Panc1 (cell line): Measurements from ENCODE around the gene ZNF8.
"Not testable (repeated sequence)": the region's sequence is repeated elsewhere in the genome, so short reads cannot be mapped to it uniquely, and the experiment has no call there.

ENCODE experiments used
- POLR2AphosphoS5 ChIP-seq: IDR thresholded peaks from 2 replicates; pipeline ENCODE4 v1.6.1; 2012; ENCODE audit warnings: mild to moderate bottlenecking, low read depth, low read length, moderate library complexity
- SIN3A ChIP-seq: IDR thresholded peaks from 2 replicates; pipeline ENCODE4 v1.6.1; 2012; ENCODE audit warnings: low read depth, mild to moderate bottlenecking, low read length, moderate library complexity, borderline replicate concordance; ENCODE audit not compliant: insufficient read depth
- TCF7L2 ChIP-seq: IDR thresholded peaks from 2 replicates; pipeline ENCODE4 v1.6.1; 2011; ENCODE audit warnings: mild to moderate bottlenecking, low read depth, low read length, inconsistent platforms
- TF ChIP-seq, protein P1 (sequence below): fragments of 450-650 bp; IDR thresholded peaks from 2 replicates; pipeline ENCODE4 v1.5.1; 2017; ENCODE audit warnings: mild to moderate bottlenecking
- TF ChIP-seq, protein P2 (sequence below), 2 experiments: IDR thresholded peaks; 2 replicates each; pipeline ENCODE4 v1.6.1; 2011 to 2012; ENCODE audit warnings: low read depth in 2 of 2, control low read depth in 1 of 2, low read length in 1 of 2, mild to moderate bottlenecking in 1 of 2, moderate library complexity in 1 of 2; ENCODE audit not compliant: insufficient read depth in 1 of 2

DNA sequence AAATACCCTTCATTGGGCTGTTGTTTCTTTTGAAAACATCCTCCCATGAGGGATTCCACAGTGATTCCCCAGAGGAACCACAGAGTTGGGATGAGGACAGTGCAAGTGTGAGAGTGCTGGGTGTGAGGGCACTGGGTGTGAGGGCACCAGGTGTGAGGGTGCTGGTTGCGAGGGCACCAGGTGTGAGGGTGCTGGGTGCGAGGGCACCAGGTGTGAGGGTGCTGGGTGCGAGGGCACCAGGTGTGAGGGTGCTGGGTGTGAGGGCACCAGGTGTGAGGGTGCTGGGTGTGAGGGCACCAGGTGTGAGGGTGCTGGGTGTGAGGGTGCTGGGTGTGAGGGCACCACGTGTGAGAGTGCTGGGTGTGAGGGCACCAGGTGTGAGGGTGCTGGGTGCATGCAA lies 20.5 kb upstream of the ZNF8 start:
- TF ChIP-seq, protein P1, sequence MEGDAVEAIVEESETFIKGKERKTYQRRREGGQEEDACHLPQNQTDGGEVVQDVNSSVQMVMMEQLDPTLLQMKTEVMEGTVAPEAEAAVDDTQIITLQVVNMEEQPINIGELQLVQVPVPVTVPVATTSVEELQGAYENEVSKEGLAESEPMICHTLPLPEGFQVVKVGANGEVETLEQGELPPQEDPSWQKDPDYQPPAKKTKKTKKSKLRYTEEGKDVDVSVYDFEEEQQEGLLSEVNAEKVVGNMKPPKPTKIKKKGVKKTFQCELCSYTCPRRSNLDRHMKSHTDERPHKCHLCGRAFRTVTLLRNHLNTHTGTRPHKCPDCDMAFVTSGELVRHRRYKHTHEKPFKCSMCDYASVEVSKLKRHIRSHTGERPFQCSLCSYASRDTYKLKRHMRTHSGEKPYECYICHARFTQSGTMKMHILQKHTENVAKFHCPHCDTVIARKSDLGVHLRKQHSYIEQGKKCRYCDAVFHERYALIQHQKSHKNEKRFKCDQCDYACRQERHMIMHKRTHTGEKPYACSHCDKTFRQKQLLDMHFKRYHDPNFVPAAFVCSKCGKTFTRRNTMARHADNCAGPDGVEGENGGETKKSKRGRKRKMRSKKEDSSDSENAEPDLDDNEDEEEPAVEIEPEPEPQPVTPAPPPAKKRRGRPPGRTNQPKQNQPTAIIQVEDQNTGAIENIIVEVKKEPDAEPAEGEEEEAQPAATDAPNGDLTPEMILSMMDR: not testable (repeated sequence)
- TF ChIP-seq SIN3A, POLR2AphosphoS5, TCF7L2: not testable (repeated sequence)
- TF ChIP-seq, protein P2, sequence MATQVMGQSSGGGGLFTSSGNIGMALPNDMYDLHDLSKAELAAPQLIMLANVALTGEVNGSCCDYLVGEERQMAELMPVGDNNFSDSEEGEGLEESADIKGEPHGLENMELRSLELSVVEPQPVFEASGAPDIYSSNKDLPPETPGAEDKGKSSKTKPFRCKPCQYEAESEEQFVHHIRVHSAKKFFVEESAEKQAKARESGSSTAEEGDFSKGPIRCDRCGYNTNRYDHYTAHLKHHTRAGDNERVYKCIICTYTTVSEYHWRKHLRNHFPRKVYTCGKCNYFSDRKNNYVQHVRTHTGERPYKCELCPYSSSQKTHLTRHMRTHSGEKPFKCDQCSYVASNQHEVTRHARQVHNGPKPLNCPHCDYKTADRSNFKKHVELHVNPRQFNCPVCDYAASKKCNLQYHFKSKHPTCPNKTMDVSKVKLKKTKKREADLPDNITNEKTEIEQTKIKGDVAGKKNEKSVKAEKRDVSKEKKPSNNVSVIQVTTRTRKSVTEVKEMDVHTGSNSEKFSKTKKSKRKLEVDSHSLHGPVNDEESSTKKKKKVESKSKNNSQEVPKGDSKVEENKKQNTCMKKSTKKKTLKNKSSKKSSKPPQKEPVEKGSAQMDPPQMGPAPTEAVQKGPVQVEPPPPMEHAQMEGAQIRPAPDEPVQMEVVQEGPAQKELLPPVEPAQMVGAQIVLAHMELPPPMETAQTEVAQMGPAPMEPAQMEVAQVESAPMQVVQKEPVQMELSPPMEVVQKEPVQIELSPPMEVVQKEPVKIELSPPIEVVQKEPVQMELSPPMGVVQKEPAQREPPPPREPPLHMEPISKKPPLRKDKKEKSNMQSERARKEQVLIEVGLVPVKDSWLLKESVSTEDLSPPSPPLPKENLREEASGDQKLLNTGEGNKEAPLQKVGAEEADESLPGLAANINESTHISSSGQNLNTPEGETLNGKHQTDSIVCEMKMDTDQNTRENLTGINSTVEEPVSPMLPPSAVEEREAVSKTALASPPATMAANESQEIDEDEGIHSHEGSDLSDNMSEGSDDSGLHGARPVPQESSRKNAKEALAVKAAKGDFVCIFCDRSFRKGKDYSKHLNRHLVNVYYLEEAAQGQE (IDR thresholded peaks at IDR 0.05; ENCODE audit: insufficient read depth in 1 of 2, low read depth in 2 of 2, low read length in 1 of 2): not testable (repeated sequence)
